OCI-LY1 (cell line): ENCODE results near the gene NEDD4L.

Experiments used
- H2AFZ ChIP-seq: fragments of 200-600 bp; sonication (generic), shearing (Covaris generic); 2 replicates; pipeline ENCODE4 v1.6.0; 2014; ENCODE audit warnings: antibody characterized with exemption, mild to moderate bottlenecking, low read length
- H3F3A ChIP-seq: fragments of 200-600 bp; sonication (generic), shearing (Covaris generic); 2 replicates; pipeline ENCODE4 v1.6.0; 2014; ENCODE audit warnings: mild to moderate bottlenecking, antibody characterized with exemption, low read length, moderate library complexity; ENCODE audit not compliant: insufficient read depth
- H3K27ac ChIP-seq: fragments of 200-600 bp; sonication (generic); 2 replicates; pipeline ENCODE4 v1.5.1; 2014; ENCODE audit warnings: low read length, mixed run types, mild to moderate bottlenecking, low read depth; ENCODE audit not compliant: poor library complexity, severe bottlenecking
- H3K27me3 ChIP-seq: fragments of 200-600 bp; sonication (generic); 2 replicates; pipeline ENCODE4 v1.6.0; 2014; ENCODE audit warnings: antibody characterized with exemption, mild to moderate bottlenecking, low read length, moderate library complexity; ENCODE audit not compliant: insufficient read depth
- H3K36me3 ChIP-seq: fragments of 200-600 bp; sonication (generic); 2 replicates; pipeline ENCODE4 v1.6.1; 2014; ENCODE audit warnings: mild to moderate bottlenecking, antibody characterized with exemption, low read length, moderate library complexity, mixed read lengths; ENCODE audit not compliant: insufficient read depth
- H3K4me1 ChIP-seq: fragments of 200-600 bp; sonication (generic); 2 replicates; pipeline ENCODE4 v1.5.1; 2014; ENCODE audit warnings: mild to moderate bottlenecking, low read length, moderate library complexity; ENCODE audit not compliant: insufficient read depth, severe bottlenecking
- H3K4me2 ChIP-seq: fragments of 200-600 bp; sonication (generic), shearing (Covaris generic); 2 replicates; pipeline ENCODE4 v1.6.1; 2014; ENCODE audit warnings: low read length
- H3K4me3 ChIP-seq: fragments of 200-600 bp; sonication (generic); 2 replicates; pipeline ENCODE4 v1.5.1; 2014; ENCODE audit warnings: low read length, low read depth, mild to moderate bottlenecking, mixed read lengths; ENCODE audit not compliant: poor library complexity, severe bottlenecking
- H3K79me2 ChIP-seq: fragments of 200-600 bp; shearing (Covaris generic); 2 replicates; pipeline ENCODE4 v1.6.1; 2016; ENCODE audit warnings: mixed run types, low read length, mixed read lengths; ENCODE audit not compliant: insufficient read depth
- H3K9ac ChIP-seq: fragments of 200-600 bp; sonication (generic), shearing (Covaris generic); 2 replicates; pipeline ENCODE4 v1.6.1; 2014; ENCODE audit warnings: mild to moderate bottlenecking, low read length, mixed read lengths
- H3K9me2 ChIP-seq: fragments of 200-600 bp; sonication (generic), shearing (Covaris generic); 2 replicates; pipeline ENCODE4 v1.6.1; 2014; ENCODE audit warnings: low read depth, mild to moderate bottlenecking, low read length, mixed read lengths
- H3K9me3 ChIP-seq: fragments of 200-600 bp; shearing (Covaris generic); 2 replicates; pipeline ENCODE4 v1.6.1; 2014; ENCODE audit warnings: low read length, mixed read lengths
- H4K20me1 ChIP-seq: fragments of 200-600 bp; sonication (generic), shearing (Covaris generic); 2 replicates; pipeline ENCODE4 v1.6.0; 2016; ENCODE audit warnings: mild to moderate bottlenecking, low read length; ENCODE audit not compliant: insufficient read depth
- CTCF ChIP-seq: fragments of 200-600 bp; sonication (generic), shearing (Covaris generic); IDR thresholded peaks from 2 replicates; pipeline ENCODE4 v1.5.1; 2017; ENCODE audit warnings: mild to moderate bottlenecking, antibody characterized with exemption, low read length, moderate library complexity, mixed read lengths
- EZH2 ChIP-seq: fragments of 200-600 bp; sonication (generic), shearing (Covaris generic); IDR thresholded peaks from 2 replicates; pipeline ENCODE4 v1.8.0; 2017; ENCODE audit warnings: borderline replicate concordance, mixed run types, mild to moderate bottlenecking, antibody characterized with exemption, low read length, moderate library complexity, mixed read lengths

The NEDD4L gene

GRCh38 chr18:58398648-58399398, 354.8 kb downstream of the NEDD4L start:
- H3K4me1 ChIP-seq: no peaks in the 10 kb centered on the region
- H3K4me3 ChIP-seq: no peak overlapping the region
- H4K20me1 ChIP-seq: no peaks in the 10 kb centered on the region
- H3F3A ChIP-seq: no peaks in the 10 kb centered on the region
- H3K27me3 ChIP-seq: peaks cover 5% of the 10 kb centered on the region; the same call in 1 of the 2 replicates
- no peaks in the 10 kb centered on the region for H3K9me2 ChIP-seq
- H3K36me3 ChIP-seq: no peaks in the 10 kb centered on the region
- no peaks in the 10 kb centered on the region for H3K79me2 ChIP-seq
- H3K4me2 ChIP-seq: no peak overlapping the region; the same call in 1 of the 2 replicates
- H2AFZ ChIP-seq: no peak overlapping the region
- H3K9me3 ChIP-seq: no peaks in the 10 kb centered on the region
- TF ChIP-seq EZH2: no peak
- no peak for TF ChIP-seq CTCF
- H3K9ac ChIP-seq: no peak overlapping the region
- no peak overlapping the region for H3K27ac ChIP-seq

GRCh38 chr18:58400331-58400870, 356.4 kb downstream of the NEDD4L start:
- no peaks in the 10 kb centered on the region for H3K4me1 ChIP-seq
- H2AFZ ChIP-seq: no peak overlapping the region
- H3F3A ChIP-seq: no peaks in the 10 kb centered on the region
- no peak overlapping the region for H3K4me3 ChIP-seq
- H3K9me3 ChIP-seq: no peaks in the 10 kb centered on the region
- peak overlapping the region; percentile 2; the same call in 1 of the 2 replicates for H3K4me2 ChIP-seq
- no peak overlapping the region for H3K27ac ChIP-seq
- TF ChIP-seq EZH2: no peak
- H3K36me3 ChIP-seq: no peaks in the 10 kb centered on the region
- no peaks in the 10 kb centered on the region for H4K20me1 ChIP-seq
- H3K9ac ChIP-seq: no peak overlapping the region
- H3K9me2 ChIP-seq: no peaks in the 10 kb centered on the region
- H3K79me2 ChIP-seq: no peaks in the 10 kb centered on the region
- no peaks in the 10 kb centered on the region; the same call in 1 of the 2 replicates for H3K27me3 ChIP-seq

DNA sequence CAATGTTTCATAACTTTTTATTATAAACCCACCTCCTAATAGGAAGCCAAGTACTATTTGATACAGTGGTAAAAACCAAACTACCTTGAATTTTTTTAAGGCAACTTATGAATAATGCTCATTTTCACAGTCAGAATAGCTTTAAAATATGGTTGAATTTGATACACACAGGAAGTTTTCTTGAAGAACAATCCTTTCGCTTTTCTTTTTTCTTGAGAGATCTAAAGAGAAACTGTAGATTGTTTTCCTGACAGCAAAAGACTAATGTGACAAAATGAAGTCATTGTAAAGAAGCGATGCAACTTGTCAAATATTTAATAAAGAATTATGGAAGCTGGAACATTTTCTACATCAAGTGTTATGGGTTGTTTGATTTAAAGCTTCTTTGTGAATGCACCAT, 357.2 kb downstream of the NEDD4L start:
- H3K4me3 ChIP-seq: no peak overlapping the region
- H3K9me3 ChIP-seq: no peaks in the 10 kb centered on the region
- no peak overlapping the region for H3K4me2 ChIP-seq
- no peak overlapping the region for H2AFZ ChIP-seq
- no peaks in the 10 kb centered on the region for H4K20me1 ChIP-seq
- no peak for TF ChIP-seq EZH2
- TF ChIP-seq CTCF: no peak
- H3K36me3 ChIP-seq: no peaks in the 10 kb centered on the region
- no peaks in the 10 kb centered on the region for H3K79me2 ChIP-seq
- H3K27me3 ChIP-seq: no peaks in the 10 kb centered on the region; the same call in 1 of the 2 replicates
- no peak overlapping the region for H3K27ac ChIP-seq
- H3F3A ChIP-seq: no peaks in the 10 kb centered on the region
- H3K9ac ChIP-seq: no peak overlapping the region
- no peaks in the 10 kb centered on the region for H3K4me1 ChIP-seq
- no peaks in the 10 kb centered on the region for H3K9me2 ChIP-seq
